ENCODE data around the gene ANKRD11. TPM values are rescaled to one million over a fixed set of nuclear protein-coding genes. Genes with fewer than 3 reads are reported as not detected.
A peak's percentile ranks its signal among the peaks of the same experiment; 100 is the strongest.

ANKRD11 gene
- total RNA-seq, 1 experiment from 2014 or later: 266 TPM

DNA sequence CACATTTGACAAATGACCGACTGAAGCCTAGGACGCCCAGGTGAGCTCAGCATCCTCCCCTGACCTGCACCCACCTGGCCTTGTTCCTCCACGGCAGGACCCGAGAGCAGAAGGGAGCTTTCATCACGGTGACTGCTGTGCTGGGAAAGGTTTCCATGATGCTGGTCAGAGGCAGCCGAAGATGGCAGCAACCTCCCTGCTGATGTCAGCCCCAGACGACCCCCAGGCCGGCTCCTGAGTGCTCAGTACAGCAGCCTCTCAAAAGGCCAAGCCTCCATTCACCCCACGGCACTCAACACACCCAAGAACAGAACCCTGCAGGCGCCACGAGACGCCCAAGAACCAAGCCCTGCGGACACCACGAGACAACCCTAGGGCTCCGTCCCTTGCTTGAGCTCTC is 119.8 kb downstream of the ANKRD11 start:
- ChIA-PET CTCF (no interaction called here), POLR2A (no interaction called here), RAD21 (ENCODE audit: low non-redundant PET in 1 of 2, low total read pairs in 2 of 2, uncharacterized antibody in 2 of 2, unreplicated experiment in 2 of 2) (no interaction called here)
- BruUV-seq (replicated peaks): no TSS peak
- Histone ChIP-seq H3K36me3 (ENCODE audit: control insufficient read depth in 1 of 2, insufficient read depth in 2 of 2, low read length in 2 of 2) (0 out of 4 replicates have a peak, but pooled peaks cover 0 to 3% of the 10 kb centered on the region in 2 experiments), H2AFZ (ENCODE audit: low read depth, low read length, poor library complexity, severe bottlenecking) (no peak overlapping the region), H4K20me1 (ENCODE audit: insufficient read depth) (peaks cover 40% of the 10 kb centered on the region; the same call in 1 of the 2 replicates), H3K79me2 (ENCODE audit: insufficient read depth, low read length) (peaks cover 100% of the 10 kb centered on the region), H3K27me3 (ENCODE audit: insufficient read depth, low read length) (no peaks in the 10 kb centered on the region), H3K9me2 (ENCODE audit: insufficient read depth) (no peaks in the 10 kb centered on the region), H3K4me3 (replicated peaks in 1 of 2; ENCODE audit: low read depth in 1 of 2, low read length in 2 of 2) (no peak overlapping the region), H3K9ac (ENCODE audit: low read length) (no peak overlapping the region), H3K4me2 (ENCODE audit: low read length) (peak overlapping the region; percentile 5; the same call in 1 of the 2 replicates), H3K4me1 (ENCODE audit: control insufficient read depth in 1 of 2, insufficient read depth in 2 of 2, low read length in 2 of 2) (peaks cover 13 to 33% of the 10 kb centered on the region in 2 experiments), H3K27ac (ENCODE audit: low read depth, low read length) (no peak overlapping the region), H3K9me3 (ENCODE audit: control insufficient read depth in 1 of 2, insufficient read depth in 1 of 2, low read depth in 1 of 2, low read length in 2 of 2) (no peaks in the 10 kb centered on the region)
- intact Hi-C loops (cut with micrococcal nuclease): no loop called here
- no peak for DNase-seq (ENCODE audit: low read depth, low spot score)
- TF ChIP-seq ZFX (IDR thresholded peaks at IDR 0.05): no peak
- no peak for TF ChIP-seq EZH2phosphoT487 (IDR thresholded peaks at IDR 0.05; ENCODE audit: borderline replicate concordance)
- no peak for TF ChIP-seq JUND (IDR thresholded peaks at IDR 0.05)
- TF ChIP-seq, protein P1, sequence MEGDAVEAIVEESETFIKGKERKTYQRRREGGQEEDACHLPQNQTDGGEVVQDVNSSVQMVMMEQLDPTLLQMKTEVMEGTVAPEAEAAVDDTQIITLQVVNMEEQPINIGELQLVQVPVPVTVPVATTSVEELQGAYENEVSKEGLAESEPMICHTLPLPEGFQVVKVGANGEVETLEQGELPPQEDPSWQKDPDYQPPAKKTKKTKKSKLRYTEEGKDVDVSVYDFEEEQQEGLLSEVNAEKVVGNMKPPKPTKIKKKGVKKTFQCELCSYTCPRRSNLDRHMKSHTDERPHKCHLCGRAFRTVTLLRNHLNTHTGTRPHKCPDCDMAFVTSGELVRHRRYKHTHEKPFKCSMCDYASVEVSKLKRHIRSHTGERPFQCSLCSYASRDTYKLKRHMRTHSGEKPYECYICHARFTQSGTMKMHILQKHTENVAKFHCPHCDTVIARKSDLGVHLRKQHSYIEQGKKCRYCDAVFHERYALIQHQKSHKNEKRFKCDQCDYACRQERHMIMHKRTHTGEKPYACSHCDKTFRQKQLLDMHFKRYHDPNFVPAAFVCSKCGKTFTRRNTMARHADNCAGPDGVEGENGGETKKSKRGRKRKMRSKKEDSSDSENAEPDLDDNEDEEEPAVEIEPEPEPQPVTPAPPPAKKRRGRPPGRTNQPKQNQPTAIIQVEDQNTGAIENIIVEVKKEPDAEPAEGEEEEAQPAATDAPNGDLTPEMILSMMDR (IDR thresholded peaks at IDR 0.05 in 2 of 3, conservative IDR thresholded peaks at IDR 0.05 in 1 of 3; ENCODE audit: borderline replicate concordance in 1 of 3, insufficient read depth in 1 of 3, low read depth in 2 of 3, low read length in 2 of 3): no peak
- TF ChIP-seq, protein P2, sequence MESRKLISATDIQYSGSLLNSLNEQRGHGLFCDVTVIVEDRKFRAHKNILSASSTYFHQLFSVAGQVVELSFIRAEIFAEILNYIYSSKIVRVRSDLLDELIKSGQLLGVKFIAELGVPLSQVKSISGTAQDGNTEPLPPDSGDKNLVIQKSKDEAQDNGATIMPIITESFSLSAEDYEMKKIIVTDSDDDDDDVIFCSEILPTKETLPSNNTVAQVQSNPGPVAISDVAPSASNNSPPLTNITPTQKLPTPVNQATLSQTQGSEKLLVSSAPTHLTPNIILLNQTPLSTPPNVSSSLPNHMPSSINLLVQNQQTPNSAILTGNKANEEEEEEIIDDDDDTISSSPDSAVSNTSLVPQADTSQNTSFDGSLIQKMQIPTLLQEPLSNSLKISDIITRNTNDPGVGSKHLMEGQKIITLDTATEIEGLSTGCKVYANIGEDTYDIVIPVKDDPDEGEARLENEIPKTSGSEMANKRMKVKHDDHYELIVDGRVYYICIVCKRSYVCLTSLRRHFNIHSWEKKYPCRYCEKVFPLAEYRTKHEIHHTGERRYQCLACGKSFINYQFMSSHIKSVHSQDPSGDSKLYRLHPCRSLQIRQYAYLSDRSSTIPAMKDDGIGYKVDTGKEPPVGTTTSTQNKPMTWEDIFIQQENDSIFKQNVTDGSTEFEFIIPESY (IDR thresholded peaks at IDR 0.05; ENCODE audit: extremely low read depth, insufficient replicate concordance, low read length): no peak
- no peak for TF ChIP-seq POLR2A (IDR thresholded peaks at IDR 0.05; ENCODE audit: borderline replicate concordance, extremely low read depth, insufficient read depth, insufficient read length)
- no peak for TF ChIP-seq ELF1 (IDR thresholded peaks at IDR 0.05; ENCODE audit: borderline replicate concordance, low read depth)
- TF ChIP-seq SIN3A (IDR thresholded peaks at IDR 0.05; ENCODE audit: low read depth): no peak
- no peak for TF ChIP-seq ZNF274 (IDR thresholded peaks at IDR 0.05; ENCODE audit: low read depth, low read length)
- no peak for TF ChIP-seq CBX3 (IDR thresholded peaks at IDR 0.05; ENCODE audit: low read depth)
- no peak for TF ChIP-seq FOSL1 (IDR thresholded peaks at IDR 0.05; ENCODE audit: low read depth)
- TF ChIP-seq EZH2 (IDR thresholded peaks at IDR 0.05): no peak
- TF ChIP-seq TCF7L2 (IDR thresholded peaks at IDR 0.05; ENCODE audit: borderline replicate concordance, extremely low read depth, insufficient read depth, insufficient read length): no peak
- TF ChIP-seq SRF (IDR thresholded peaks at IDR 0.05; ENCODE audit: low read depth): no peak
- TF ChIP-seq ATF3 (IDR thresholded peaks at IDR 0.05): no peak
- TF ChIP-seq RAD21 (IDR thresholded peaks at IDR 0.05; ENCODE audit: low read depth): no peak
- TF ChIP-seq EGR1 (IDR thresholded peaks at IDR 0.05; ENCODE audit: low read depth): no peak
- TF ChIP-seq CEBPB (IDR thresholded peaks at IDR 0.05; ENCODE audit: low read depth): no peak
- no peak for TF ChIP-seq YY1 (IDR thresholded peaks at IDR 0.05; ENCODE audit: extremely low read depth, insufficient replicate concordance, low read depth, low read length)
- peak; percentile 5; the same call in 1 of the 2 replicates for ATAC-seq

All from HCT116 (cell line).